GM23248 (cell line): ENCODE data around the gene XPO4. TPM values are rescaled to one million over a fixed set of nuclear protein-coding genes. Genes with fewer than 3 reads are reported as not detected.

Experiments
- DNase-seq: peaks from one replicate; pipeline ENCODE4 v3.0.0-alpha.2; 2015
- H2AFZ ChIP-seq: fragments of 200-600 bp; sonication (generic); 2 replicates; pipeline ENCODE4 v1.6.1; 2016; ENCODE audit warnings: antibody characterized with exemption
- H3F3A ChIP-seq: fragments of 200-600 bp; sonication (generic); 2 replicates; pipeline ENCODE4 v1.6.1; 2016; ENCODE audit warnings: mild to moderate bottlenecking, antibody characterized with exemption, mixed run types; ENCODE audit not compliant: insufficient read depth
- H3K27ac ChIP-seq: fragments of 200-600 bp; sonication (generic); 2 replicates; pipeline ENCODE4 v1.5.1; 2016; ENCODE audit warnings: mild to moderate bottlenecking
- H3K27me3 ChIP-seq: fragments of 200-600 bp; sonication (generic); replicated peaks from 2 replicates; pipeline ENCODE4 v1.6.1; 2016; ENCODE audit warnings: mild to moderate bottlenecking; ENCODE audit not compliant: insufficient read depth
- H3K36me3 ChIP-seq: fragments of 200-600 bp; sonication (generic); 2 replicates; pipeline ENCODE4 v1.6.1; 2016; ENCODE audit warnings: low read depth, mild to moderate bottlenecking
- H3K4me1 ChIP-seq: fragments of 200-600 bp; sonication (generic); 2 replicates; pipeline ENCODE4 v1.6.1; 2016; ENCODE audit warnings: mild to moderate bottlenecking; ENCODE audit not compliant: insufficient read depth
- H3K4me2 ChIP-seq: fragments of 200-600 bp; sonication (generic); one replicate; pipeline ENCODE4 v1.6.1; 2016; ENCODE audit warnings: mild to moderate bottlenecking; ENCODE audit not compliant: unreplicated experiment
- H3K4me3 ChIP-seq: fragments of 200-600 bp; sonication (generic); 2 replicates; pipeline ENCODE4 v1.5.1; 2016; ENCODE audit warnings: mild to moderate bottlenecking
- H3K79me2 ChIP-seq: fragments of 200-600 bp; sonication (generic); 2 replicates; pipeline ENCODE4 v1.6.1; 2016; ENCODE audit warnings: mild to moderate bottlenecking; ENCODE audit not compliant: insufficient read depth
- H3K9ac ChIP-seq: fragments of 200-600 bp; sonication (generic); 2 replicates; pipeline ENCODE4 v1.6.1; 2016; ENCODE audit warnings: mild to moderate bottlenecking
- H3K9me2 ChIP-seq: fragments of 200-600 bp; sonication (generic); 2 replicates; pipeline ENCODE4 v1.6.1; 2016; ENCODE audit warnings: mixed run types, mild to moderate bottlenecking, moderate library complexity; ENCODE audit not compliant: insufficient read depth
- H3K9me3 ChIP-seq: fragments of 200-600 bp; sonication (generic); one replicate; pipeline ENCODE4 v1.6.1; 2017; ENCODE audit warnings: low read depth
- H4K20me1 ChIP-seq: fragments of 200-600 bp; sonication (generic); 2 replicates; pipeline ENCODE4 v1.6.0; 2016; ENCODE audit not compliant: insufficient read depth
- EZH2 ChIP-seq: fragments of 200-600 bp; sonication (generic); IDR thresholded peaks from 2 replicates; pipeline ENCODE4 v1.6.1; 2018; ENCODE audit warnings: antibody characterized with exemption, mild to moderate bottlenecking; ENCODE audit not compliant: insufficient read depth, poor library complexity, severe bottlenecking
- EZH2phosphoT487 ChIP-seq: fragments of 200-600 bp; sonication (generic); IDR thresholded peaks from 2 replicates; pipeline ENCODE4 v1.6.1; 2018; ENCODE audit warnings: antibody characterized with exemption, moderate library complexity, mild to moderate bottlenecking, low read depth; ENCODE audit not compliant: insufficient read depth
- WGBS, 2 experiments: methylation state at CpG; one replicate each; pipeline ENCODE4 v1.1.6; 2015 to 2017; ENCODE audit warnings: low lambda C conversion rate in 2 of 2, low coverage in 1 of 2; ENCODE audit errors: missing lambda C conversion rate in 2 of 2; 5-methylcytosine and 5-hydroxymethylcytosine counted together
- in situ Hi-C: fragments of 300-500 bp; cut with MboI; formaldehyde crosslinking; loops from 2 replicates; pipeline ENCODE4 v1.15.0; 2020
- polyA plus RNA-seq: library from polyadenylated mRNA; unstranded; fragments of >200 nt; fragmentation: Nextera tagmentation; extraction: Ambion mirVana; gene quantifications from 2 replicates; pipeline ENCODE4 v1.2.1, GENCODE V29; 2016
- total RNA-seq: library from RNA; depleted of rRNA; stranded (reverse); fragments of >200 nt; shearing (Covaris generic); gene quantifications from 2 replicates; pipeline ENCODE4 v1.2.3, GENCODE V29; 2014

Gene XPO4
- total and polyA plus RNA-seq, 2 experiments from 2014 or later: 4.9 to 15.0 TPM

- Histone ChIP-seq H3K27me3 (no peaks in the 10 kb centered on the region), H3K79me2 (0 out of 2 replicates have a peak, but pooled peaks cover 9% of the 10 kb centered on the region), H3K9me3 (no peaks in the 10 kb centered on the region), H3K4me2 (no peak overlapping the region), H3K27ac (no peak overlapping the region), H3K4me3 (no peak overlapping the region), H4K20me1 (no peaks in the 10 kb centered on the region), H3K9me2 (no peaks in the 10 kb centered on the region), H3K36me3 (peaks cover 2% of the 10 kb centered on the region; the same call in 1 of the 2 replicates), H3K9ac (no peak overlapping the region), H2AFZ (no peak overlapping the region), H3F3A (0 out of 2 replicates have a peak, but pooled peaks cover 12% of the 10 kb centered on the region), H3K4me1 (peaks cover 17% of the 10 kb centered on the region)
- 32 to 34% methylated on average over 2 of the region's 2 CpGs for WGBS, 2 experiments
- in situ Hi-C loops: loop anchor here (10.0 to 25.0 kb wide), 2 partner anchors 336 to 644 kb away; partner anchors contain the start of gene GJB2
- TF ChIP-seq EZH2: no peak
- TF ChIP-seq EZH2phosphoT487: no peak
- DNase-seq: no peak
These were observed 71.3 kb downstream of the XPO4 start for GRCh38 chr13:20831254-20831653.

GRCh38 chr13:20828539-20829364, 73.8 kb downstream of the XPO4 start:
- 16 to 17% methylated on average over 5 of the region's 5 CpGs for WGBS, 2 experiments
- H3K9me2 ChIP-seq: no peaks in the 10 kb centered on the region
- peaks cover 23% of the 10 kb centered on the region for H3F3A ChIP-seq
- no peak for TF ChIP-seq EZH2phosphoT487
- no peak for TF ChIP-seq EZH2
- H2AFZ ChIP-seq: peak overlapping the region; percentile 60
- peak overlapping the region; percentile 98 for H3K4me2 ChIP-seq
- H3K27me3 ChIP-seq: no peaks in the 10 kb centered on the region
- peak overlapping the region; percentile 68 for H3K4me3 ChIP-seq
- H4K20me1 ChIP-seq: no peaks in the 10 kb centered on the region
- H3K9ac ChIP-seq: peak overlapping the region; percentile 59
- no peak overlapping the region for H3K27ac ChIP-seq
- H3K36me3 ChIP-seq: no peaks in the 10 kb centered on the region
- H3K9me3 ChIP-seq: no peaks in the 10 kb centered on the region
- H3K4me1 ChIP-seq: peaks cover 40% of the 10 kb centered on the region
- peak; percentile 81 for DNase-seq
- 0 out of 2 replicates have a peak, but pooled peaks cover 9% of the 10 kb centered on the region for H3K79me2 ChIP-seq
- in situ Hi-C loops: loop anchor here (25.0 kb wide), 1 partner anchor 641 kb away; the partner anchor contains the start of gene GJB2

GRCh38 chr13:20826843-20827560, 75.5 kb downstream of the XPO4 start:
- Histone ChIP-seq H3K4me3 (no peak overlapping the region), H3K4me2 (no peak overlapping the region), H3K27ac (no peak overlapping the region)

GRCh38 chr13:20826301-20826700, 76.2 kb downstream of the XPO4 start:
- Histone ChIP-seq H3K9ac (no peak overlapping the region), H3K4me2 (no peak overlapping the region), H2AFZ (no peak overlapping the region), H3K79me2 (no peaks in the 10 kb centered on the region), H4K20me1 (no peaks in the 10 kb centered on the region), H3K27ac (no peak overlapping the region), H3K9me3 (no peaks in the 10 kb centered on the region), H3K36me3 (no peaks in the 10 kb centered on the region), H3F3A (peaks cover 23% of the 10 kb centered on the region), H3K27me3 (no peaks in the 10 kb centered on the region), H3K4me3 (no peak overlapping the region), H3K9me2 (no peaks in the 10 kb centered on the region), H3K4me1 (peaks cover 51% of the 10 kb centered on the region)
- in situ Hi-C loops: loop anchor here (25.0 kb wide), 1 partner anchor 639 kb away; the partner anchor contains the start of gene GJB2
- TF ChIP-seq EZH2phosphoT487 (no peak), EZH2 (no peak)
- no peak for DNase-seq
- WGBS, 2 experiments: 95 to 97% methylated on average over 5 of the region's 5 CpGs

More at GRCh38 chr13:20826843-20827560, 75.5 kb downstream of the XPO4 start:
- Histone ChIP-seq H3K4me1 (peaks cover 51% of the 10 kb centered on the region), H4K20me1 (no peaks in the 10 kb centered on the region), H3K79me2 (0 out of 2 replicates have a peak, but pooled peaks cover 7% of the 10 kb centered on the region), H3K9ac (no peak overlapping the region), H3K36me3 (no peaks in the 10 kb centered on the region), H3K27me3 (no peaks in the 10 kb centered on the region), H3F3A (peaks cover 23% of the 10 kb centered on the region), H3K9me3 (no peaks in the 10 kb centered on the region), H3K9me2 (no peaks in the 10 kb centered on the region), H2AFZ (no peak overlapping the region)
- WGBS, 2 experiments: 92 to 97% methylated on average over 3 of the region's 3 CpGs
- peak; percentile 42 for DNase-seq
- TF ChIP-seq EZH2: no peak
- TF ChIP-seq EZH2phosphoT487: no peak
- in situ Hi-C loops: loop anchor here (25.0 kb wide), 1 partner anchor 640 kb away; the partner anchor contains the start of gene GJB2
